H1 (cell line): ENCODE results near the gene COL5A2. TPM values are rescaled to one million over a fixed set of nuclear protein-coding genes. Genes with fewer than 3 reads are reported as not detected.

ENCODE experiments used
- CTCF ChIA-PET: fragments of 300-600 bp; sonication (Branson Sonifier 250); formaldehyde crosslinking; loops from one replicate; lab custom pipeline; 2021; ENCODE audit not compliant: partially characterized antibody; lab: Charles Lee
- POLR2A ChIA-PET: fragments of 300-600 bp; sonication (Branson Sonifier 250); formaldehyde crosslinking; loops from one replicate; lab custom pipeline; 2021; ENCODE audit warnings: inconsistent platforms; ENCODE audit not compliant: partially characterized antibody; lab: Charles Lee
- DNase-seq, 2 experiments: peaks; one replicate each; pipeline versions ENCODE4 v3.0.0 to v3.0.0-alpha.2; 2010 to 2022; ENCODE audit warnings: low spot score in 2 of 2, low read depth in 1 of 2, mixed read lengths in 1 of 2
- FAIRE-seq: peaks from 2 replicates; lab custom pipeline; 2011; peaks lifted over from hg19 to GRCh38; lab: Jason Lieb, UNC
- H2AFZ ChIP-seq: 2 replicates; pipeline ENCODE4 v1.8.1; 2012; ENCODE audit warnings: low read length, inconsistent platforms
- H2AK5ac ChIP-seq: 2 replicates; pipeline ENCODE4 v1.6.1; 2013; ENCODE audit warnings: low read depth, low read length
- H2BK120ac ChIP-seq: replicated peaks from 2 replicates; pipeline ENCODE3; 2013; ENCODE audit warnings: low read depth, low read length, inconsistent platforms
- H2BK12ac ChIP-seq: 2 replicates; pipeline ENCODE4 v1.6.1; 2013; ENCODE audit warnings: low read depth, low read length
- H2BK15ac ChIP-seq: 2 replicates; pipeline ENCODE4 v1.6.1; 2013; ENCODE audit warnings: low read length
- H2BK20ac ChIP-seq: 2 replicates; pipeline ENCODE4 v1.6.1; 2013; ENCODE audit warnings: low read length
- H2BK5ac ChIP-seq: 2 replicates; pipeline ENCODE4 v1.6.1; 2013; ENCODE audit warnings: low read depth, low read length
- H3K14ac ChIP-seq: 2 replicates; pipeline ENCODE4 v1.6.1; 2013; ENCODE audit warnings: inconsistent platforms; ENCODE audit not compliant: insufficient read length
- H3K18ac ChIP-seq: 2 replicates; pipeline ENCODE4 v1.6.1; 2013; ENCODE audit warnings: low read length; ENCODE audit errors: extremely low read depth
- H3K23ac ChIP-seq: 2 replicates; pipeline ENCODE4 v1.6.1; 2013; ENCODE audit warnings: inconsistent platforms; ENCODE audit not compliant: insufficient read length
- H3K23me2 ChIP-seq: 2 replicates; pipeline ENCODE4 v1.6.1; 2013; ENCODE audit warnings: low read depth, low read length
- H3K27ac ChIP-seq: 2 replicates; pipeline ENCODE4 v1.6.1; 2011; ENCODE audit warnings: low read depth, low read length, inconsistent platforms
- H3K27me3 ChIP-seq, 4 experiments: replicated peaks in 1 of 4; 1 replicate in 1 of 4; 2 replicates in 3 of 4; pipeline versions ENCODE4 v1.6.1 to v1.8.1; 2011 to 2013; ENCODE audit warnings: low read length in 3 of 4, mild to moderate bottlenecking in 3 of 4, inconsistent platforms in 2 of 4, mixed read lengths in 2 of 4, moderate library complexity in 1 of 4; ENCODE audit not compliant: control insufficient read depth in 3 of 4, insufficient read depth in 3 of 4; ENCODE audit errors: extremely low read depth in 1 of 4
- H3K36me3 ChIP-seq, 4 experiments: 2 replicates each; pipeline versions ENCODE4 v1.6.1 to v1.8.1; 2011 to 2013; ENCODE audit warnings: mild to moderate bottlenecking in 4 of 4, low read length in 3 of 4, moderate library complexity in 2 of 4, control low read depth in 1 of 4, inconsistent platforms in 1 of 4; ENCODE audit not compliant: insufficient read depth in 4 of 4, control insufficient read depth in 2 of 4
- H3K4ac ChIP-seq: replicated peaks from 2 replicates; pipeline ENCODE3; 2013; ENCODE audit warnings: low read length, low read depth, mixed read lengths, inconsistent platforms; ENCODE audit not compliant: insufficient read length
- H3K4me1 ChIP-seq, 4 experiments: replicated peaks in 1 of 4; 1 replicate in 1 of 4; 2 replicates in 3 of 4; pipeline versions ENCODE4 v1.6.1 to v1.8.1; 2011 to 2013; ENCODE audit warnings: low read length in 3 of 4, inconsistent platforms in 2 of 4, mixed read lengths in 1 of 4; ENCODE audit not compliant: insufficient read depth in 4 of 4, control insufficient read depth in 3 of 4
- H3K4me2 ChIP-seq, 2 experiments: 2 replicates each; pipeline versions ENCODE4 v1.6.1 to v1.8.1; 2011 to 2013; ENCODE audit warnings: low read depth in 2 of 2, low read length in 2 of 2, control low read depth in 1 of 2, inconsistent platforms in 1 of 2, mild to moderate bottlenecking in 1 of 2; ENCODE audit not compliant: insufficient read depth in 1 of 2
- H3K4me3 ChIP-seq, 4 experiments: fragments of 200-600, 300-600 bp in 1 of 4; sonication (generic), shearing (Covaris generic), sonication (Bioruptor Twin) in 1 of 4; 2 replicates each; pipeline versions ENCODE4 v1.5.1 to v1.8.1; 2011 to 2016; ENCODE audit warnings: low read length in 4 of 4, low read depth in 3 of 4, control low read depth in 2 of 4, inconsistent platforms in 2 of 4, mild to moderate bottlenecking in 2 of 4, mixed read lengths in 1 of 4, moderate library complexity in 1 of 4; ENCODE audit not compliant: insufficient read depth in 2 of 4; ENCODE audit errors: extremely low read depth in 1 of 4
- H3K56ac ChIP-seq: replicated peaks from 2 replicates; pipeline ENCODE3; 2013; ENCODE audit warnings: low read depth, mild to moderate bottlenecking, mixed read lengths, low read length, inconsistent platforms; ENCODE audit not compliant: insufficient read length
- H3K79me1 ChIP-seq: 2 replicates; pipeline ENCODE4 v1.6.1; 2013; ENCODE audit warnings: low read depth, low read length, control low read depth
- H3K79me2 ChIP-seq, 2 experiments: 2 replicates each; pipeline versions ENCODE4 v1.6.1 to v1.8.1; 2012 to 2013; ENCODE audit warnings: low read length in 2 of 2, mild to moderate bottlenecking in 2 of 2, inconsistent platforms in 1 of 2; ENCODE audit not compliant: insufficient read depth in 2 of 2, control insufficient read depth in 1 of 2
- H3K9ac ChIP-seq, 4 experiments: replicated peaks in 1 of 4; 1 replicate in 1 of 4; 2 replicates in 3 of 4; pipeline versions ENCODE4 v1.6.1 to v1.8.1; 2011 to 2013; ENCODE audit warnings: low read depth in 3 of 4, low read length in 3 of 4, control low read depth in 2 of 4, mild to moderate bottlenecking in 2 of 4, moderate library complexity in 2 of 4, inconsistent platforms in 1 of 4; ENCODE audit errors: extremely low read depth in 1 of 4
- H3K9me3 ChIP-seq, 2 experiments: 2 replicates each; pipeline versions ENCODE4 v1.6.1 to v1.8.1; 2012 to 2013; ENCODE audit warnings: mild to moderate bottlenecking in 2 of 2, moderate library complexity in 2 of 2, control low read depth in 1 of 2, inconsistent platforms in 1 of 2, low read depth in 1 of 2, low read length in 1 of 2, mixed read lengths in 1 of 2; ENCODE audit not compliant: insufficient read depth in 2 of 2
- H4K20me1 ChIP-seq, 2 experiments: replicated peaks in 1 of 2; 2 replicates each; pipeline versions ENCODE3 to v1.8.1; 2011 to 2013; ENCODE audit warnings: inconsistent platforms in 2 of 2, low read length in 2 of 2, mild to moderate bottlenecking in 1 of 2; ENCODE audit not compliant: insufficient read depth in 2 of 2, control insufficient read depth in 1 of 2
- H4K5ac ChIP-seq: 2 replicates; pipeline ENCODE4 v1.6.1; 2013; ENCODE audit warnings: low read length, low read depth, mixed read lengths, inconsistent platforms; ENCODE audit not compliant: insufficient read length
- H4K8ac ChIP-seq: 2 replicates; pipeline ENCODE4 v1.8.0; 2013; ENCODE audit warnings: mild to moderate bottlenecking, moderate library complexity, low read length, inconsistent platforms; ENCODE audit not compliant: insufficient read depth; ENCODE audit errors: extremely low read depth
- H4K91ac ChIP-seq: replicated peaks from 2 replicates; pipeline ENCODE3; 2013; ENCODE audit warnings: low read length, mixed read lengths, inconsistent platforms; ENCODE audit not compliant: insufficient read length
- BCL11A ChIP-seq, 2 experiments: IDR thresholded peaks; one replicate each; pipeline ENCODE4 v1.6.1; 2011; ENCODE audit warnings: low read depth in 2 of 2, low read length in 2 of 2, mild to moderate bottlenecking in 2 of 2
- CHD2 ChIP-seq: IDR thresholded peaks from 2 replicates; pipeline ENCODE4 v1.6.1; 2012; ENCODE audit warnings: low read length, improper control_type of control experiment
- GTF2F1 ChIP-seq: IDR thresholded peaks from 2 replicates; pipeline ENCODE4 v1.6.1; 2012; ENCODE audit warnings: low read depth, low read length, improper control_type of control experiment, borderline replicate concordance
- KDM4A ChIP-seq: IDR thresholded peaks from one replicate; pipeline ENCODE4 v1.7.1; 2012; ENCODE audit warnings: low read depth, mild to moderate bottlenecking, moderate library complexity, low read length, inconsistent platforms; ENCODE audit not compliant: severe bottlenecking
- MAX ChIP-seq: IDR thresholded peaks from 2 replicates; pipeline ENCODE4 v1.6.1; 2012; ENCODE audit warnings: inconsistent platforms
- NRF1 ChIP-seq: IDR thresholded peaks from 2 replicates; pipeline ENCODE4 v1.6.1; 2011; ENCODE audit warnings: mild to moderate bottlenecking, low read depth, low read length, improper control_type of control experiment
- PHF8 ChIP-seq: fragments of 200-600 bp; sonication (generic); conservative IDR thresholded peaks from 2 replicates; pipeline ENCODE4 v1.7.1; 2012; ENCODE audit warnings: low read depth, mild to moderate bottlenecking, inconsistent platforms, low read length, moderate library complexity
- RBBP5 ChIP-seq: IDR thresholded peaks from 2 replicates; pipeline ENCODE4 v1.7.1; 2012; ENCODE audit warnings: low read depth, mild to moderate bottlenecking, inconsistent platforms, low read length, moderate library complexity, borderline replicate concordance
- SIRT6 ChIP-seq: IDR thresholded peaks from one replicate; pipeline ENCODE4 v1.7.1; 2012; ENCODE audit warnings: low read length, inconsistent platforms
- SIX5 ChIP-seq: IDR thresholded peaks from 2 replicates; pipeline ENCODE4 v1.6.1; 2011; ENCODE audit warnings: mild to moderate bottlenecking, low read depth, low read length
- SP4 ChIP-seq: IDR thresholded peaks from 2 replicates; pipeline ENCODE4 v1.6.1; 2012; ENCODE audit warnings: low read length, inconsistent platforms
- SUZ12 ChIP-seq: fragments of 200-600 bp; sonication (generic); IDR thresholded peaks from 2 replicates; pipeline ENCODE4 v1.6.1; 2012; ENCODE audit warnings: mild to moderate bottlenecking, inconsistent platforms, low read length, moderate library complexity, mixed read lengths
- TCF12 ChIP-seq: IDR thresholded peaks from 2 replicates; pipeline ENCODE4 v1.6.1; 2011; ENCODE audit warnings: low read depth, mild to moderate bottlenecking, low read length
- WGBS, 2 experiments: shearing (Covaris generic) in 1 of 2; methylation state at CpG; one replicate each; pipeline versions ENCODE4 v1.1.6 to v1.1.7; 2013 to 2015; ENCODE audit warnings: low lambda C conversion rate in 2 of 2, mixed read lengths in 2 of 2, inconsistent platforms in 1 of 2, low coverage in 1 of 2, missing lambda C conversion rate in 1 of 2; ENCODE audit not compliant: insufficient replicate concordance in 2 of 2, insufficient coverage in 1 of 2, insufficient read length in 1 of 2; ENCODE audit errors: extremely low coverage in 1 of 2, missing lambda C conversion rate in 1 of 2; 5-methylcytosine and 5-hydroxymethylcytosine counted together
- polyA plus RNA-seq, 7 experiments: library from polyadenylated mRNA; depleted of rRNA in 3 of 7; stranded (reverse) in 5 of 7; unstranded in 2 of 7; fragments of >200 nt in 5 of 7; fragments of 200-250 nt in 2 of 7; gene quantifications; 1 replicate in 5 of 7; 2 replicates in 1 of 7; 4 replicates in 1 of 7; pipeline versions ENCODE4 v1.2.1 to v1.2.3, GENCODE V29; 2011 to 2013; ENCODE audit warnings: missing spikeins in 2 of 7, mixed read lengths in 2 of 7
- total RNA-seq: library from RNA; stranded (reverse); fragmentation: NEBNext Ultra II Directional; extraction: Animal tissue kit (Norgen Biotek cat#: 25700); gene quantifications from 2 replicates; pipeline ENCODE4 v1.2.1, GENCODE V29; 2021
- TF ChIP-seq, protein P1 (sequence below): IDR thresholded peaks from 2 replicates; pipeline ENCODE4 v1.6.1; 2012; ENCODE audit warnings: low read length, inconsistent platforms

The COL5A2 gene
- total and polyA plus RNA-seq, 2 of the 8 experiments (the other 6 are each of a cell fraction or from before 2014, with no cell fraction given), result 4.7 to 24.2 TPM

GRCh38 chr2:189057316-189057715 lies 122.2 kb downstream of the COL5A2 start:
- Histone ChIP-seq H3K18ac (no peak overlapping the region), H4K91ac (no peak overlapping the region), H2BK20ac (no peak overlapping the region), H4K8ac (no peak overlapping the region), H4K20me1 (no peaks in the 10 kb centered on the region), H2BK12ac (no peak overlapping the region), H3K14ac (no peak overlapping the region), H3K27ac (no peak overlapping the region), H3K4me2 (no peak overlapping the region), H4K5ac (no peak overlapping the region), H3K79me1 (no peaks in the 10 kb centered on the region), H2BK120ac (no peak overlapping the region), H3K4ac (no peak overlapping the region), H3K23ac (no peak overlapping the region), H3K9ac (no peak overlapping the region), H2AK5ac (no peak overlapping the region), H3K9me3 (no peaks in the 10 kb centered on the region), H3K4me3 (no peak overlapping the region), H2BK15ac (no peak overlapping the region), H2AFZ (no peak overlapping the region), H3K27me3 (no peaks in the 10 kb centered on the region), H2BK5ac (no peak overlapping the region), H3K36me3 (no peaks in the 10 kb centered on the region), H3K23me2 (no peaks in the 10 kb centered on the region), H3K56ac (no peak overlapping the region), H3K79me2 (no peaks in the 10 kb centered on the region), H3K4me1 (no peaks in the 10 kb centered on the region)
- DNase-seq (no peak), FAIRE-seq (no peak)
- ChIA-PET POLR2A (no interaction called here), CTCF (no interaction called here)
- 100% methylated on average over 2 of the region's 2 CpGs; no CpG with 5 or more reads in 1 of the 2 experiments for WGBS, 2 experiments
- TF ChIP-seq GTF2F1 (no peak), CHD2 (no peak), BCL11A (IDR thresholded peaks at IDR 0.05; ENCODE audit: low read depth in 2 of 2, low read length in 2 of 2) (no peak), MAX (no peak), KDM4A (no peak), SIRT6 (no peak), NRF1 (no peak), SUZ12 (no peak), PHF8 (no peak), SP4 (no peak), TCF12 (no peak), RBBP5 (no peak), SIX5 (no peak)
- TF ChIP-seq, protein P1, sequence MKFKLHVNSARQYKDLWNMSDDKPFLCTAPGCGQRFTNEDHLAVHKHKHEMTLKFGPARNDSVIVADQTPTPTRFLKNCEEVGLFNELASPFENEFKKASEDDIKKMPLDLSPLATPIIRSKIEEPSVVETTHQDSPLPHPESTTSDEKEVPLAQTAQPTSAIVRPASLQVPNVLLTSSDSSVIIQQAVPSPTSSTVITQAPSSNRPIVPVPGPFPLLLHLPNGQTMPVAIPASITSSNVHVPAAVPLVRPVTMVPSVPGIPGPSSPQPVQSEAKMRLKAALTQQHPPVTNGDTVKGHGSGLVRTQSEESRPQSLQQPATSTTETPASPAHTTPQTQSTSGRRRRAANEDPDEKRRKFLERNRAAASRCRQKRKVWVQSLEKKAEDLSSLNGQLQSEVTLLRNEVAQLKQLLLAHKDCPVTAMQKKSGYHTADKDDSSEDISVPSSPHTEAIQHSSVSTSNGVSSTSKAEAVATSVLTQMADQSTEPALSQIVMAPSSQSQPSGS, result no peak
